K562 (cell line): ENCODE results near the gene WWP2. TPM values are rescaled to one million over a fixed set of nuclear protein-coding genes. Genes with fewer than 3 reads are reported as not detected.

Source experiments
- C11orf30 ChIP-seq: fragments of 450-650 bp; IDR thresholded peaks from 2 replicates; pipeline ENCODE4 v1.6.1; 2016; ENCODE audit warnings: low read depth, mild to moderate bottlenecking
- CSDE1 ChIP-seq, 2 experiments: fragments of 450-650 bp; IDR thresholded peaks; 2 replicates each; pipeline ENCODE4 v1.6.1; 2016; ENCODE audit warnings: mild to moderate bottlenecking in 1 of 2
- DIDO1 ChIP-seq: fragments of 450-650 bp; IDR thresholded peaks from 2 replicates; pipeline ENCODE4 v1.6.1; 2016; ENCODE audit warnings: low read depth, missing biosample characterization, missing genetic modification characterization
- FOXK1 ChIP-seq: sonication (generic); formaldehyde crosslinking; IDR thresholded peaks from 2 replicates; pipeline ENCODE4 v1.8.0; 2022; ENCODE audit warnings: missing genetic modification reagents, mild to moderate bottlenecking, borderline replicate concordance
- MED1 ChIP-seq: sonication (generic); formaldehyde crosslinking; IDR thresholded peaks from 2 replicates; pipeline ENCODE4 v1.8.1; 2023; ENCODE audit warnings: missing genetic modification reagents, borderline replicate concordance
- MEIS2 ChIP-seq: fragments of 450-650 bp; IDR thresholded peaks from 2 replicates; pipeline ENCODE4 v1.6.1; 2014; ENCODE audit warnings: mild to moderate bottlenecking; ENCODE audit not compliant: partially characterized antibody
- PHTF2 ChIP-seq: fragments of 250-450 bp; sonication (Bioruptor Pico); IDR thresholded peaks from 2 replicates; pipeline ENCODE4 v1.5.0; 2021; ENCODE audit warnings: mild to moderate bottlenecking
- TEAD1 ChIP-seq, 2 experiments: fragments of 450-650 bp in 1 of 2; sonication (generic) in 1 of 2; formaldehyde crosslinking; IDR thresholded peaks; 2 replicates each; pipeline versions ENCODE4 v1.4.0 to v1.8.0; 2020 to 2022; ENCODE audit warnings: mild to moderate bottlenecking in 2 of 2, missing genetic modification reagents in 1 of 2
- XRCC4 ChIP-seq: IDR thresholded peaks from one replicate; pipeline ENCODE4 v1.6.1; 2011; ENCODE audit not compliant: insufficient read depth, insufficient read length; ENCODE audit errors: extremely low read depth
- ZFP1 ChIP-seq: fragments of 450-650 bp; formaldehyde crosslinking; IDR thresholded peaks from 2 replicates; pipeline ENCODE4 v1.4.0; 2020; ENCODE audit warnings: mild to moderate bottlenecking, mixed read lengths
- ZFPM2 ChIP-seq: fragments of 250-450 bp; sonication (Bioruptor Pico); IDR thresholded peaks from 2 replicates; pipeline ENCODE4 v1.5.1; 2022; ENCODE audit warnings: mild to moderate bottlenecking
- polyA plus RNA-seq, 8 experiments: library from polyadenylated mRNA; depleted of rRNA in 4 of 8; stranded (reverse) in 5 of 8; unstranded in 3 of 8; fragments of >200 nt; fragmentation: Nextera tagmentation in 2 of 8; fragmentation: Illumina TruSeq in 1 of 8; extraction: Ambion mirVana in 2 of 8; extraction: Trizol in 1 of 8; gene quantifications; 2 replicates each; pipeline versions ENCODE4 v1.2.1 to v1.2.3, GENCODE V29; 2011 to 2014; ENCODE audit warnings: inconsistent platforms in 1 of 8, missing spikeins in 1 of 8
- total RNA-seq, 7 experiments: library from RNA; depleted of rRNA in 6 of 7; stranded (reverse); fragments of >200 nt in 6 of 7; fragmentation: Illumina TruSeq in 2 of 7; extraction: Trizol in 2 of 7; gene quantifications; 2 replicates each; pipeline versions ENCODE4 v1.2.1 to v1.2.3, GENCODE V29; 2011 to 2021; ENCODE audit warnings: low replicate concordance in 1 of 7
- TF ChIP-seq, protein P1 (sequence below): fragments of 250-450 bp; sonication (Bioruptor Pico); IDR thresholded peaks from 2 replicates; pipeline ENCODE4 v1.4.0; 2020; ENCODE audit warnings: mild to moderate bottlenecking, moderate library complexity
- TF ChIP-seq, protein P2 (sequence below): sonication (generic); formaldehyde crosslinking; IDR thresholded peaks from 2 replicates; pipeline ENCODE4 v1.8.0; 2022; ENCODE audit warnings: mild to moderate bottlenecking, missing genetic modification reagents
- TF ChIP-seq, protein P3 (sequence below), 2 experiments: fragments of 450-650 bp in 1 of 2; sonication (generic) in 1 of 2; formaldehyde crosslinking in 1 of 2; IDR thresholded peaks; 2 replicates each; pipeline versions ENCODE4 v1.7.1 to v1.9.0; 2016 to 2022; ENCODE audit warnings: inconsistent platforms in 1 of 2, mild to moderate bottlenecking in 1 of 2, missing genetic modification reagents in 1 of 2

Gene WWP2
- total and polyA plus RNA-seq, 9 of the 15 experiments (the other 6 are each of a cell fraction or from before 2014, with no cell fraction given), result 1.9 to 34.4 (median 14.6) TPM

DNA sequence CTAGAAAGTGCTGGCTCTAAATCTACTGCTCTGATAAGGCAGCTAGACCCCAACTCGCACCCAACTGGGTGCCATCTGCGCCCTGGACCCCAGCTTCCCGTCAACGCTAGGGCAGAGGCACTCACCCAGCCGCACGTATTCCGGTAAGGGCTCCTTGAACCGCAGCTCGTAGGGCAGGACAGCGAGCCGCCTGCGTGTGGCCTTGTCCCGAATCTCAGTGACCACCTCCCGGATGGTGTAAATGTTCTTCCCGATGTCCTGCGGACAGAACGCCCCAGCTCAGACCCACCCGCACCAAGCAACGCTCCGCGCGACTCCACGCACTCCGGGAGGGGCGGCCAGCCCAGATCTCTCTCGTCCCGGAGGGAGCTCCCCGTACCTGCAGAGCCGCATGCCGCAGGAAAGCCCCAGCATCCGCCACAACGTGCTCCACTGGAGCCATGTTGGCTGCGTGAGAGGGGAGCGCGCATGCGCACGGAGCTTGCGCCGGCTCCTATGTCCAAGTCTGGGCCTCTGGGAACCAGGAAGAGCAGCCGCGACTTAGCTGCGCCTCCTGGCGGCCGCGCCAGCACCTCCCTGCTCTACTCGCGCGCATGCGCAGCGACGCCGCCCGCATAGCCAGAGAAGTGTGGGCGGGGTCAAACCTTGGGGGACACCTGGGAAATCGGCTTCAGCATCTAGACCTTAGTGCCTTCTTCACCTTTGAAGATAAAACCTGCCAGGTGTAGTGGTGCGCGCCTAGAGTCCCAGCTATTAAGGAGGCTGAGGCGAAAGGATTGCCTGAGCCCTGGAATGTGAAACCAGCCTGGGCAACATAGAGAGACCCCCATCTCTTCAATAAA lies 7.4 kb upstream of the WWP2 start, which contains the start of gene NOB1 (continued):
- TF ChIP-seq XRCC4 (no peak), TEAD1 (CRISPR knock-in tag; IDR thresholded peaks at IDR 0.05) (peak in 1 of 2 experiments; percentile 81; a peak in 2 of 4 replicates), MEIS2 (peak; percentile 95), FOXK1 (CRISPR knock-in tag) (no peak), CSDE1 (IDR thresholded peaks at IDR 0.05) (0 out of 4 replicates have a peak, but pooled peaks of 1 of the 2 experiments have one; percentile 13), MED1 (CRISPR knock-in tag) (no peak), ZFP1 (CRISPR knock-in tag) (no peak), DIDO1 (tag) (no peak), PHTF2 (CRISPR knock-in tag) (no peak), C11orf30 (peak; percentile 81), ZFPM2 (CRISPR knock-in tag) (no peak)
- TF ChIP-seq, protein P1, sequence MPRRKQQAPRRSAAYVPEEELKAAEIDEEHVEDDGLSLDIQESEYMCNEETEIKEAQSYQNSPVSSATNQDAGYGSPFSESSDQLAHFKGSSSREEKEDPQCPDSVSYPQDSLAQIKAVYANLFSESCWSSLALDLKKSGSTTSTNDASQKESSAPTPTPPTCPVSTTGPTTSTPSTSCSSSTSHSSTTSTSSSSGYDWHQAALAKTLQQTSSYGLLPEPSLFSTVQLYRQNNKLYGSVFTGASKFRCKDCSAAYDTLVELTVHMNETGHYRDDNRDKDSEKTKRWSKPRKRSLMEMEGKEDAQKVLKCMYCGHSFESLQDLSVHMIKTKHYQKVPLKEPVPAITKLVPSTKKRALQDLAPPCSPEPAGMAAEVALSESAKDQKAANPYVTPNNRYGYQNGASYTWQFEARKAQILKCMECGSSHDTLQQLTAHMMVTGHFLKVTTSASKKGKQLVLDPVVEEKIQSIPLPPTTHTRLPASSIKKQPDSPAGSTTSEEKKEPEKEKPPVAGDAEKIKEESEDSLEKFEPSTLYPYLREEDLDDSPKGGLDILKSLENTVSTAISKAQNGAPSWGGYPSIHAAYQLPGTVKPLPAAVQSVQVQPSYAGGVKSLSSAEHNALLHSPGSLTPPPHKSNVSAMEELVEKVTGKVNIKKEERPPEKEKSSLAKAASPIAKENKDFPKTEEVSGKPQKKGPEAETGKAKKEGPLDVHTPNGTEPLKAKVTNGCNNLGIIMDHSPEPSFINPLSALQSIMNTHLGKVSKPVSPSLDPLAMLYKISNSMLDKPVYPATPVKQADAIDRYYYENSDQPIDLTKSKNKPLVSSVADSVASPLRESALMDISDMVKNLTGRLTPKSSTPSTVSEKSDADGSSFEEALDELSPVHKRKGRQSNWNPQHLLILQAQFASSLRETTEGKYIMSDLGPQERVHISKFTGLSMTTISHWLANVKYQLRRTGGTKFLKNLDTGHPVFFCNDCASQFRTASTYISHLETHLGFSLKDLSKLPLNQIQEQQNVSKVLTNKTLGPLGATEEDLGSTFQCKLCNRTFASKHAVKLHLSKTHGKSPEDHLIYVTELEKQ (CRISPR knock-in tag), result no peak
- TF ChIP-seq, protein P2, sequence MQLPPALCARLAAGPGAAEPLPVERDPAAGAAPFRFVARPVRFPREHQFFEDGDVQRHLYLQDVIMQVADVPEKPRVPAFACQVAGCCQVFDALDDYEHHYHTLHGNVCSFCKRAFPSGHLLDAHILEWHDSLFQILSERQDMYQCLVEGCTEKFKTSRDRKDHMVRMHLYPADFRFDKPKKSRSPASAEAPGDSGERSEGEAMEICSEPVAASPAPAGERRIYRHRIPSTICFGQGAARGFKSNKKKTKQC, result peak; percentile 66; the same call in 1 of the 2 replicates
- TF ChIP-seq, protein P3, sequence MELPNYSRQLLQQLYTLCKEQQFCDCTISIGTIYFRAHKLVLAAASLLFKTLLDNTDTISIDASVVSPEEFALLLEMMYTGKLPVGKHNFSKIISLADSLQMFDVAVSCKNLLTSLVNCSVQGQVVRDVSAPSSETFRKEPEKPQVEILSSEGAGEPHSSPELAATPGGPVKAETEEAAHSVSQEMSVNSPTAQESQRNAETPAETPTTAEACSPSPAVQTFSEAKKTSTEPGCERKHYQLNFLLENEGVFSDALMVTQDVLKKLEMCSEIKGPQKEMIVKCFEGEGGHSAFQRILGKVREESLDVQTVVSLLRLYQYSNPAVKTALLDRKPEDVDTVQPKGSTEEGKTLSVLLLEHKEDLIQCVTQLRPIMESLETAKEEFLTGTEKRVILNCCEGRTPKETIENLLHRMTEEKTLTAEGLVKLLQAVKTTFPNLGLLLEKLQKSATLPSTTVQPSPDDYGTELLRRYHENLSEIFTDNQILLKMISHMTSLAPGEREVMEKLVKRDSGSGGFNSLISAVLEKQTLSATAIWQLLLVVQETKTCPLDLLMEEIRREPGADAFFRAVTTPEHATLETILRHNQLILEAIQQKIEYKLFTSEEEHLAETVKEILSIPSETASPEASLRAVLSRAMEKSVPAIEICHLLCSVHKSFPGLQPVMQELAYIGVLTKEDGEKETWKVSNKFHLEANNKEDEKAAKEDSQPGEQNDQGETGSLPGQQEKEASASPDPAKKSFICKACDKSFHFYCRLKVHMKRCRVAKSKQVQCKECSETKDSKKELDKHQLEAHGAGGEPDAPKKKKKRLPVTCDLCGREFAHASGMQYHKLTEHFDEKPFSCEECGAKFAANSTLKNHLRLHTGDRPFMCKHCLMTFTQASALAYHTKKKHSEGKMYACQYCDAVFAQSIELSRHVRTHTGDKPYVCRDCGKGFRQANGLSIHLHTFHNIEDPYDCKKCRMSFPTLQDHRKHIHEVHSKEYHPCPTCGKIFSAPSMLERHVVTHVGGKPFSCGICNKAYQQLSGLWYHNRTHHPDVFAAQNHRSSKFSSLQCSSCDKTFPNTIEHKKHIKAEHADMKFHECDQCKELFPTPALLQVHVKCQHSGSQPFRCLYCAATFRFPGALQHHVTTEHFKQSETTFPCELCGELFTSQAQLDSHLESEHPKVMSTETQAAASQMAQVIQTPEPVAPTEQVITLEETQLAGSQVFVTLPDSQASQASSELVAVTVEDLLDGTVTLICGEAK (IDR thresholded peaks at IDR 0.05), result no peak
- TF ChIP-seq, protein P3 (CRISPR knock-in tag; IDR thresholded peaks at IDR 0.05), result no peak
